ENCODE measurements around the gene MYPN. TPM values are rescaled to one million over a fixed set of nuclear protein-coding genes. Genes with fewer than 3 reads are reported as not detected.
"Not testable (repeated sequence)": the region's sequence is repeated elsewhere in the genome, so short reads cannot be mapped to it uniquely, and the experiment has no call there.

MYPN gene
- total RNA-seq, 3 donors from 2014 or later: 0.47 to 1.8 (median 0.93) TPM

- DNase-seq (no peak), ATAC-seq (peak; percentile 63)
- Histone ChIP-seq H3K9me3 (no peaks in the 10 kb centered on the region), H3K36me3 (ENCODE audit: low read depth) (no peaks in the 10 kb centered on the region), H3K4me1 (ENCODE audit: low read depth) (peaks cover 20% of the 10 kb centered on the region), H3K4me3 (peak overlapping the region; percentile 98)
- intact Hi-C loops (cut with DNase I, micrococcal nuclease): no loop called here
- TF ChIP-seq, protein P1, sequence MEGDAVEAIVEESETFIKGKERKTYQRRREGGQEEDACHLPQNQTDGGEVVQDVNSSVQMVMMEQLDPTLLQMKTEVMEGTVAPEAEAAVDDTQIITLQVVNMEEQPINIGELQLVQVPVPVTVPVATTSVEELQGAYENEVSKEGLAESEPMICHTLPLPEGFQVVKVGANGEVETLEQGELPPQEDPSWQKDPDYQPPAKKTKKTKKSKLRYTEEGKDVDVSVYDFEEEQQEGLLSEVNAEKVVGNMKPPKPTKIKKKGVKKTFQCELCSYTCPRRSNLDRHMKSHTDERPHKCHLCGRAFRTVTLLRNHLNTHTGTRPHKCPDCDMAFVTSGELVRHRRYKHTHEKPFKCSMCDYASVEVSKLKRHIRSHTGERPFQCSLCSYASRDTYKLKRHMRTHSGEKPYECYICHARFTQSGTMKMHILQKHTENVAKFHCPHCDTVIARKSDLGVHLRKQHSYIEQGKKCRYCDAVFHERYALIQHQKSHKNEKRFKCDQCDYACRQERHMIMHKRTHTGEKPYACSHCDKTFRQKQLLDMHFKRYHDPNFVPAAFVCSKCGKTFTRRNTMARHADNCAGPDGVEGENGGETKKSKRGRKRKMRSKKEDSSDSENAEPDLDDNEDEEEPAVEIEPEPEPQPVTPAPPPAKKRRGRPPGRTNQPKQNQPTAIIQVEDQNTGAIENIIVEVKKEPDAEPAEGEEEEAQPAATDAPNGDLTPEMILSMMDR (IDR thresholded peaks at IDR 0.05): no peak
Observed at GRCh38 chr10:68074031-68074774, 35.1 kb upstream of the MYPN start.

DNA sequence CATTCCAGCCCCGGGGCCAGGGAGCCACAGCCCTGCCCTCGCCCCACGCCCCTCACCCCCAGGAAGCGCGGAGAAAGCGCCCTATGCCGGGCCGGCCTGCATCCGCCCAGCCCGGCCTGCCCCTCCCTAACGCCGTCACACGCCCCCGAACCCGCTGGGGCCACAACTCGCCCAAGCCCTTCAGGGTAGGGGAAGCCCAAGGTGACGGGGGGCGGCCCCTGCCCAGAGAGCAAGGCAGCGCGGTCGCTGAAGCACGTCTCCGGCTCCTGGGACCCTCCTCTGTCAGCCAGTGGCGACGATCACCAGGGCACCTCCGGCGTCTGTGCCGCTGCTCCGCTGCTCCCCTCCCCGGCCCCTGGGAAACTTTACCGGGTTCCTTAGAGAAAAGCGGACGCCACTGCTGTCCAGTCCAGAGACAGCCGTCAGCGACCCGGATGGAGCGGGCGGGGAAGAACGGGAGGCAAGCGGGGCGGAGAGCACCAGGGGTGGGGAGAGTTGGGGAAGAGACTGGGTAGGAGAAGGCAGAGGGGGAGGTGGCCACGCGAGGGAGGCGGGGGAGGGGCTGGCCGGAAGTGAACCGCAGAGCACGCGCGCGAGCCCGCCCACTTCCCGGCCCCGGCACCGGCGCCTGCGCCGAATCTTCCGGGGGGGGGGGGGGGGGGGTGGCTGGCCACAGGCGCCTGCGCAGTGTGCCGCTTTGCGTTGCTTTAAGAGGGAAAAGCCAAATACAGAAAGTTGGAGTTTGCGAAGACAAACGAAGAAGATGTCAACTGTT lies 34.3 kb upstream of the MYPN start, which contains the start of gene HERC4:
Gene HERC4 (minus strand): TSS at position 509 of the 775 bp plus-strand sequence. CDS start 2,175 bp downstream, outside the sequence.
- H3K9me3 ChIP-seq: no peaks in the 10 kb centered on the region
- peaks cover 20% of the 10 kb centered on the region for H3K4me1 ChIP-seq (ENCODE audit: low read depth)
- TF ChIP-seq, protein P1 (IDR thresholded peaks at IDR 0.05): no peak
- ATAC-seq (peak; percentile 98), DNase-seq (peak; percentile 96)
- intact Hi-C loops (cut with DNase I, micrococcal nuclease): no loop called here
- H3K36me3 ChIP-seq (ENCODE audit: low read depth): no peaks in the 10 kb centered on the region
- peak within 1 kb of the TSS; percentile 98 for H3K4me3 ChIP-seq

- no peaks in the 10 kb centered on the region for H3K9me3 ChIP-seq
- H3K36me3 ChIP-seq (ENCODE audit: low read depth): no peaks in the 10 kb centered on the region
- ATAC-seq (no peak), DNase-seq (peak in 1 of 3 donors; percentile 8)
- intact Hi-C loops (cut with DNase I, micrococcal nuclease): no loop called here
- no peak overlapping the region for H3K4me3 ChIP-seq
- TF ChIP-seq, protein P1 (IDR thresholded peaks at IDR 0.05): no peak
- peaks cover 20% of the 10 kb centered on the region for H3K4me1 ChIP-seq (ENCODE audit: low read depth)
Observed at GRCh38 chr10:68075550-68076004, 33.7 kb upstream of the MYPN start.

DNA sequence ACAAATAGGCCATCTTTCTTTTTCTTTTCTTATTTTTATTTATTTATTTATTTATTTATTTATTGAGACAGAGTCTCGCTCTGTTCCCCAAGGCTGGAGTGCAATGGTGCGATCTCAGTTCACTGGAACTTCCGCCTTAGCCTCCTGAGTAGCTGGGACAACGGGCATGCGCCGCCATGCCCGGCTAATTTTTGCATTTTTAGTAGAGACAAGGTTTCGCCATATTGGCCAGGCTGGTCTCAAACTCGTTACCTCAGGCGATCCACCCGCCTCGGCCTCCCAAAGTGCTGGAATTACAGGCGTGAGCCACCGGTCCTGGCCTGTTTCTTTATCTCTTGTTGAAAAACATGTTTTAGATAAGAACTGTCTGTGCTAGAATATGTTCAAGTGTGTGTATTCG lies 33.2 kb upstream of the MYPN start:
- ATAC-seq; DNase-seq; intact Hi-C loops (cut with DNase I, micrococcal nuclease); H3K36me3 ChIP-seq (ENCODE audit: low read depth); H3K4me3 ChIP-seq; H3K9me3 ChIP-seq: not testable (repeated sequence)
- H3K4me1 ChIP-seq (ENCODE audit: low read depth): peaks cover 20% of the 10 kb centered on the region

GRCh38 chr10:68077026-68077425 lies 32.3 kb upstream of the MYPN start:
- DNase-seq (no peak), ATAC-seq (no peak)
- Histone ChIP-seq H3K4me1 (ENCODE audit: low read depth) (peaks cover 19% of the 10 kb centered on the region), H3K9me3 (no peaks in the 10 kb centered on the region), H3K4me3 (no peak overlapping the region), H3K36me3 (ENCODE audit: low read depth) (no peaks in the 10 kb centered on the region)
- intact Hi-C loops (cut with DNase I, micrococcal nuclease): no loop called here
- TF ChIP-seq, protein P1 (IDR thresholded peaks at IDR 0.05): no peak

DNA sequence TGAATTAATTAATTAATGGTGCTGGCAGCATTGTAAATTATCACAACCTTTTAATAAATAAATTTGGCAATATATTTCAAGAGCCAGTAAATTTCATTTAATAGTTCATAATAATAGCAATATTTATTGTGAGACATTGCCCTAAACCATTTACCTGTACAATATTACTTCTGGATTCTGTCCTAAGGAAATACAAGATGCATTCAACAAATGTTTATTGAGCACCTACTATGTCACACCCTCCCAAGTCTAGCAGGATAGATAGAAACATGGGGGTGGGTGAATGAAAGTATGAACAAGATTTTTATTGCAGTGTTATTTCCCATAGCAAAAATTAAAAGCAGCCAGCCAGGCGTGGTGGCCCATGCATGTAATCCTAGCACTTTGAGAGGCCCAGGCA lies 29.9 kb upstream of the MYPN start:
- Histone ChIP-seq H3K4me1 (ENCODE audit: low read depth) (no peaks in the 10 kb centered on the region), H3K9me3 (no peaks in the 10 kb centered on the region), H3K4me3 (no peak overlapping the region), H3K36me3 (ENCODE audit: low read depth) (no peaks in the 10 kb centered on the region)
- no peak for ATAC-seq
- DNase-seq: no peak
- intact Hi-C loops (cut with DNase I, micrococcal nuclease): no loop called here
- TF ChIP-seq, protein P1 (IDR thresholded peaks at IDR 0.05): no peak
